OCI-LY7 (cell line): Measurements from ENCODE around the gene EPB41L4A. TPM values are rescaled to one million over a fixed set of nuclear protein-coding genes. Genes with fewer than 3 reads are reported as not detected.

ENCODE experiments used
- BruUV-seq: library from RNA; stranded (reverse); fragments of 400-500 nt; replicated peaks from 2 replicates; lab custom pipeline; 2021; lab: Mats Ljungman, UMichigan
- CTCF ChIA-PET: fragments of 300-600 bp; sonication (Branson Sonifier 250); formaldehyde crosslinking; loops from one replicate; lab custom pipeline; 2022; ENCODE audit warnings: antibody characterized with exemption; ENCODE audit not compliant: unreplicated experiment; lab: Charles Lee
- POLR2A ChIA-PET: fragments of 300-600 bp; sonication (Branson Sonifier 250); formaldehyde crosslinking; loops from one replicate; lab custom pipeline; 2022; ENCODE audit warnings: antibody characterized with exemption; lab: Charles Lee
- DNase-seq: peaks from one replicate; pipeline ENCODE4 v3.0.0-alpha.2; 2015; ENCODE audit warnings: low spot score
- H2AFZ ChIP-seq: fragments of 200-600 bp; sonication (generic), shearing (Covaris generic); 2 replicates; pipeline ENCODE4 v1.6.1; 2014; ENCODE audit warnings: mild to moderate bottlenecking, antibody characterized with exemption, low read length, moderate library complexity
- H3K27ac ChIP-seq: fragments of 200-600 bp; sonication (generic); 2 replicates; pipeline ENCODE4 v1.5.1; 2014; ENCODE audit warnings: mixed run types, low read depth, mild to moderate bottlenecking, moderate library complexity, low read length, inconsistent platforms; ENCODE audit not compliant: poor library complexity, severe bottlenecking
- H3K36me3 ChIP-seq: fragments of 200-600 bp; sonication (generic); 2 replicates; pipeline ENCODE4 v1.6.1; 2014; ENCODE audit warnings: mild to moderate bottlenecking, antibody characterized with exemption, low read length, moderate library complexity, mixed read lengths; ENCODE audit not compliant: insufficient read depth
- H3K4me1 ChIP-seq: fragments of 200-600 bp; sonication (generic); 2 replicates; pipeline ENCODE4 v1.5.1; 2014; ENCODE audit warnings: mild to moderate bottlenecking, low read length; ENCODE audit not compliant: insufficient read depth, poor library complexity, severe bottlenecking
- H3K4me2 ChIP-seq: fragments of 200-600 bp; sonication (generic); 2 replicates; pipeline ENCODE4 v1.6.1; 2014; ENCODE audit warnings: mild to moderate bottlenecking, low read length
- H3K4me3 ChIP-seq: fragments of 200-600 bp; sonication (generic); 2 replicates; pipeline ENCODE4 v1.5.1; 2014; ENCODE audit warnings: mild to moderate bottlenecking, low read depth, low read length; ENCODE audit not compliant: poor library complexity, severe bottlenecking
- H3K79me2 ChIP-seq: fragments of 200-600 bp; sonication (generic); 2 replicates; pipeline ENCODE4 v1.6.1; 2016; ENCODE audit warnings: low read depth, mild to moderate bottlenecking, low read length, moderate library complexity, mixed read lengths; ENCODE audit not compliant: insufficient read depth
- H3K9me2 ChIP-seq: fragments of 200-600 bp; sonication (generic); 2 replicates; pipeline ENCODE4 v1.6.1; 2016; ENCODE audit warnings: mild to moderate bottlenecking, low read length, mixed read lengths; ENCODE audit not compliant: insufficient read depth
- H3K9me3 ChIP-seq: fragments of 200-600 bp; sonication (generic); 2 replicates; pipeline ENCODE4 v1.6.1; 2014; ENCODE audit warnings: mild to moderate bottlenecking, mixed run types, low read length, mixed read lengths
- H4K20me1 ChIP-seq: fragments of 200-600 bp; sonication (generic); 2 replicates; pipeline ENCODE4 v1.6.1; 2014; ENCODE audit warnings: mild to moderate bottlenecking, antibody characterized with exemption, low read length, moderate library complexity, mixed read lengths; ENCODE audit not compliant: insufficient read depth
- CTCF ChIP-seq: fragments of 200-600 bp; sonication (generic); conservative IDR thresholded peaks from 2 replicates; pipeline ENCODE4 v1.5.1; 2014; ENCODE audit warnings: mild to moderate bottlenecking, antibody characterized with exemption, low read length, moderate library complexity, mixed read lengths
- EZH2phosphoT487 ChIP-seq: fragments of 200-600 bp; sonication (generic); IDR thresholded peaks from 2 replicates; pipeline ENCODE4 v1.6.1; 2018; ENCODE audit warnings: low read depth, borderline replicate concordance, mild to moderate bottlenecking, mixed run types, antibody characterized with exemption, low read length, moderate library complexity, mixed read lengths
- intact Hi-C: fragments of 100-400 bp; cut with micrococcal nuclease; formaldehyde crosslinking; loops from one replicate; pipeline ENCODE4 v1.10.0; 2022; ENCODE audit not compliant: unreplicated experiment
- total RNA-seq, 2 experiments: library from RNA; depleted of rRNA in 1 of 2; stranded (reverse); fragments of >200 nt in 1 of 2; shearing (Covaris generic) in 1 of 2; gene quantifications; 2 replicates each; pipeline ENCODE4 v1.2.3, GENCODE V29; 2014 to 2022

Gene EPB41L4A
- total RNA-seq, 2 experiments from 2014 or later = 0.03 TPM; not detected in 1

- no peaks in the 10 kb centered on the region for H3K9me2 ChIP-seq
- H3K36me3 ChIP-seq = no peaks in the 10 kb centered on the region
- H3K4me2 ChIP-seq = no peak overlapping the region
- POLR2A ChIA-PET = no interaction called here
- no peak for TF ChIP-seq EZH2phosphoT487
- no peak for TF ChIP-seq CTCF
- CTCF ChIA-PET = no interaction called here
- no peaks in the 10 kb centered on the region for H4K20me1 ChIP-seq
- H3K4me3 ChIP-seq = no peak overlapping the region
- no peaks in the 10 kb centered on the region for H3K4me1 ChIP-seq
- BruUV-seq = no TSS peak
- H3K79me2 ChIP-seq = no peaks in the 10 kb centered on the region
- H3K9me3 ChIP-seq = no peaks in the 10 kb centered on the region
- intact Hi-C loops = no loop called here
- H3K27ac ChIP-seq = no peak overlapping the region
- H2AFZ ChIP-seq = no peak overlapping the region
- no peak for DNase-seq
These were observed 291.2 kb downstream of the EPB41L4A start for GRCh38 chr5:112127861-112128260.

- Histone ChIP-seq H4K20me1 (no peaks in the 10 kb centered on the region), H3K27ac (no peak overlapping the region), H3K4me2 (no peak overlapping the region), H3K36me3 (no peaks in the 10 kb centered on the region), H3K4me1 (no peaks in the 10 kb centered on the region), H3K9me3 (no peaks in the 10 kb centered on the region), H3K79me2 (no peaks in the 10 kb centered on the region), H3K9me2 (no peaks in the 10 kb centered on the region; the same call in 1 of the 2 replicates), H3K4me3 (no peak overlapping the region), H2AFZ (no peak overlapping the region)
- no TSS peak for BruUV-seq
- ChIA-PET CTCF (no interaction called here), POLR2A (interaction anchor here (1.3 kb wide), 1 partner anchor 8 kb away, joined by 4 read pairs; no protein-coding TSS in a partner anchor)
- DNase-seq = no peak
- no peak for TF ChIP-seq EZH2phosphoT487
- no peak for TF ChIP-seq CTCF
- intact Hi-C loops = no loop called here
These were observed 292.1 kb downstream of the EPB41L4A start for GRCh38 chr5:112126982-112127381.

- H4K20me1 ChIP-seq = no peaks in the 10 kb centered on the region
- H2AFZ ChIP-seq = no peak overlapping the region
- ChIA-PET CTCF (no interaction called here), POLR2A (interaction anchor here (0.6 to 1.3 kb wide), 2 partner anchors 9 to 253 kb away, joined by 3 to 4 read pairs; no protein-coding TSS in a partner anchor)
- TF ChIP-seq EZH2phosphoT487 (no peak), CTCF (no peak)
- no TSS peak for BruUV-seq
- no peak overlapping the region for H3K27ac ChIP-seq
- no peak overlapping the region for H3K4me3 ChIP-seq
- no peaks in the 10 kb centered on the region for H3K9me3 ChIP-seq
- no peaks in the 10 kb centered on the region for H3K79me2 ChIP-seq
- no peak for DNase-seq
- no peaks in the 10 kb centered on the region for H3K36me3 ChIP-seq
- H3K4me1 ChIP-seq = no peaks in the 10 kb centered on the region
- H3K9me2 ChIP-seq = no peaks in the 10 kb centered on the region; the same call in 1 of the 2 replicates
- no peak overlapping the region for H3K4me2 ChIP-seq
- intact Hi-C loops = no loop called here
These were observed 293.2 kb downstream of the EPB41L4A start for GRCh38 chr5:112125903-112126302.
